SKM-1 (cell line): Measurements from ENCODE around the gene ZNF423.
"Not testable (repeated sequence)": the region's sequence is repeated elsewhere in the genome, so short reads cannot be mapped to it uniquely, and the experiment has no call there.

ENCODE experiments used
- DNase-seq: peaks from one replicate; lab custom pipeline; 2025; ENCODE audit not compliant: unreplicated experiment; lab: John Stamatoyannopoulos, UW

Gene ZNF423

GRCh38 chr16:49855822-49856671 lies at the start of gene ZNF423:
TSS of gene ZNF423 (minus strand) at chr16:49856112. CDS start at chr16:49855774, 338 bp downstream.
- DNase-seq, result no peak

GRCh38 chr16:49904348-49905062 lies 48.6 kb upstream of the ZNF423 start:
- DNase-seq, result no peak

- DNase-seq, result no peak
Observed at GRCh38 chr16:49902908-49903307, 47.0 kb upstream of the ZNF423 start.

- DNase-seq, result no peak
Observed at GRCh38 chr16:49901711-49902110, 45.8 kb upstream of the ZNF423 start.

GRCh38 chr16:49900875-49901274 lies 45.0 kb upstream of the ZNF423 start:
- no peak for DNase-seq

- no peak for DNase-seq
Observed at GRCh38 chr16:49899991-49900695, 44.2 kb upstream of the ZNF423 start.

- DNase-seq, result no peak
Observed at GRCh38 chr16:49896447-49896964, 40.6 kb upstream of the ZNF423 start.

- peak; percentile 75 for DNase-seq
Observed at GRCh38 chr16:49890876-49891275, 35.0 kb upstream of the ZNF423 start.

- DNase-seq, result no peak
Observed at GRCh38 chr16:49889725-49890397, 33.9 kb upstream of the ZNF423 start.

- no peak for DNase-seq
Observed at GRCh38 chr16:49886554-49887094, 30.7 kb upstream of the ZNF423 start.

- no peak for DNase-seq
Observed at GRCh38 chr16:49884033-49885015, 28.4 kb upstream of the ZNF423 start.

- no peak for DNase-seq
Observed at GRCh38 chr16:49883076-49884014, 27.4 kb upstream of the ZNF423 start.

- DNase-seq, result no peak
Observed at GRCh38 chr16:49881890-49882289, 26.0 kb upstream of the ZNF423 start.

- not testable (repeated sequence) for DNase-seq
Observed at GRCh38 chr16:49878540-49878939, 22.6 kb upstream of the ZNF423 start.

- DNase-seq, result no peak
Observed at GRCh38 chr16:49876716-49877129, 20.8 kb upstream of the ZNF423 start.

GRCh38 chr16:49875806-49876715 lies 20.1 kb upstream of the ZNF423 start:
- no peak for DNase-seq

- DNase-seq, result no peak
Observed at GRCh38 chr16:49874613-49875237, 18.8 kb upstream of the ZNF423 start.
